Suprapubic skin (tissue), 3 donors: ENCODE data around the gene FRMD4B.

Experiments
- POLR2AphosphoS5 ChIP-seq, 3 donors: sonication (generic); formaldehyde crosslinking; IDR thresholded peaks; one replicate each; pipeline ENCODE4 v1.6.1; 2017; ENCODE audit warnings: antibody characterized with exemption in 3 of 3
- TF ChIP-seq, protein P1 (sequence below), 2 donors: fragments of 200-600 bp in 1 of 2; fragments of 450-650 bp in 1 of 2; sonication (generic) in 1 of 2; IDR thresholded peaks; one replicate each; pipeline ENCODE4 v1.5.1; 2016 to 2019; ENCODE audit warnings: antibody characterized with exemption in 2 of 2, mild to moderate bottlenecking in 1 of 2, moderate library complexity in 1 of 2

DNA sequence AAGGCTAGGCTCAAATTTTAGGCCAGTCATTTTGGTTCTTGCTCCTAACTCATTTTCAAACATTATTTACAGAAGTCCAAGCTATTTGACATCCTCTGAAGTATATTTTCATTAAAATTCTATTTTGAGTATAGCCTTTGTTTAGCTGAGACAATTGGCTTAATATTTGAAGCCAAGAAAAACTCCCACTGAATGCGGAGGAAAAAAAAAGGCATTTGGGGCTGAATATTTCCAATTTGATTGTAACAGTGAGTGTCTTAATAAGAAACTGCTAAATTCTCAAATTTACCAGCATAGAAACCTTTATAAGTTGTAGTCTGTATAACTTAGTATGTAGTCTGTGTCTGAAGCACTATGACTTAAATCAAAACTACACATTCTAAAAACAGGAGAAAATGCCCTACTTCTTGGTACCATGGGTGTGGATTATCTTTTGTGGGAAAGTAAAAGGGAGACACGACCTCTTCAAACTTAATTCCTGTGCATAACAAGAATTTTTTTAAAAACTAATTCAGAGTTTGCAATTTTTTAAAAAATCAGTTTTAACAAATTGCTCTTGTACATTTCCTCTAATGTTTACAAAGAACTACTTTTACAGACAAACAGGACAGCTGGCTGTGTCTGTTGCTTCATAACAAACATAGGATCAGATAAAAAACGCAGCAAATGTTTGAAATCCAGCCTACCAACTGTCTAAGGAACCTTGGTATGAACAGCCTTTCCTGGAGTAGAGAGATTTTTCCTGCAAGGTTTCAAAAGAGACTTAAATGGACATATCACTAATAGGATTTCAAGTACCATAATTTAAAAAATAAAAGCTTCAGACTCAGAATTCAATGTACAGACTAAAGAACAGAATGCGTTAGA, 210.8 kb downstream of the FRMD4B start:
- TF ChIP-seq, protein P1, sequence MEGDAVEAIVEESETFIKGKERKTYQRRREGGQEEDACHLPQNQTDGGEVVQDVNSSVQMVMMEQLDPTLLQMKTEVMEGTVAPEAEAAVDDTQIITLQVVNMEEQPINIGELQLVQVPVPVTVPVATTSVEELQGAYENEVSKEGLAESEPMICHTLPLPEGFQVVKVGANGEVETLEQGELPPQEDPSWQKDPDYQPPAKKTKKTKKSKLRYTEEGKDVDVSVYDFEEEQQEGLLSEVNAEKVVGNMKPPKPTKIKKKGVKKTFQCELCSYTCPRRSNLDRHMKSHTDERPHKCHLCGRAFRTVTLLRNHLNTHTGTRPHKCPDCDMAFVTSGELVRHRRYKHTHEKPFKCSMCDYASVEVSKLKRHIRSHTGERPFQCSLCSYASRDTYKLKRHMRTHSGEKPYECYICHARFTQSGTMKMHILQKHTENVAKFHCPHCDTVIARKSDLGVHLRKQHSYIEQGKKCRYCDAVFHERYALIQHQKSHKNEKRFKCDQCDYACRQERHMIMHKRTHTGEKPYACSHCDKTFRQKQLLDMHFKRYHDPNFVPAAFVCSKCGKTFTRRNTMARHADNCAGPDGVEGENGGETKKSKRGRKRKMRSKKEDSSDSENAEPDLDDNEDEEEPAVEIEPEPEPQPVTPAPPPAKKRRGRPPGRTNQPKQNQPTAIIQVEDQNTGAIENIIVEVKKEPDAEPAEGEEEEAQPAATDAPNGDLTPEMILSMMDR (IDR thresholded peaks at IDR 0.05) = no peak
- no peak for TF ChIP-seq POLR2AphosphoS5 (IDR thresholded peaks at IDR 0.05)
